DOHH2 (cell line): ENCODE measurements around the gene WAC.

Experiments
- EZH2phosphoT487 ChIP-seq: fragments of 200-600 bp; sonication (generic); IDR thresholded peaks from 2 replicates; pipeline ENCODE4 v1.6.1; 2017; ENCODE audit warnings: borderline replicate concordance, mild to moderate bottlenecking, antibody characterized with exemption, low read length, moderate library complexity, mixed read lengths
- TF ChIP-seq, protein P1 (sequence below): fragments of 200-600 bp; sonication (generic); IDR thresholded peaks from one replicate; pipeline ENCODE4 v1.5.1; 2014; ENCODE audit warnings: antibody characterized with exemption, mild to moderate bottlenecking, low read depth, low read length; ENCODE audit not compliant: poor library complexity, severe bottlenecking

DNA sequence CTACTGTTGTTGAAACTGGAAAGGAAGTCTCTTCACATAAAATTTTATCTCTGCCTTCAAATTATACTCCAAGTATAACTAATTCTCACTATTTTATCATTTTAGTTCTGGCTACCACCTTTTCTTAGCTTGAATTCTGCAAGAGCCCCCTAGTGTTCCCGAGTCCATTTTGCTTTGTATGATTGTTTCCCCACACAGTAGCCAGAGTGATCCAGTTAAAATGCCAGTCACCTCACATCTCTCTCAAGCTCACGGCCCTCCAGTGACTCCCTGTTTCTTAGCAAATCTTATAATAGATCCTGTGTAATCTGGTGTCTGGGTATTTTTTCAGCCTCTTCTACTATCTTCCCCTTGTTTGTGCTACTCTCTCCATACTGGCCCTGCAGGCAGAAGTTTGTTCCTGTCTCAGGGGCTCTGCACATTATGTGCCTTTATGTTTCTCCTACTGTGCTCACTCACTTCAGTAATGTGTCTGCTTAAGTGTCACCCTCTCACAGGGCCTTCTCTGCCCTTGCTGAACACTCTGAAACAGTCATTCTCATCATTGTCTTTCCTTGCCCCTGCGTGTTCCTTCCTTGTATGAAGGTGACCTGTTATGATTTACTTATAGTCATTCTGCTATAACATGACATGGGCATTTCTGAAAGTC is 8.9 kb downstream of the WAC start:
- TF ChIP-seq, protein P1, sequence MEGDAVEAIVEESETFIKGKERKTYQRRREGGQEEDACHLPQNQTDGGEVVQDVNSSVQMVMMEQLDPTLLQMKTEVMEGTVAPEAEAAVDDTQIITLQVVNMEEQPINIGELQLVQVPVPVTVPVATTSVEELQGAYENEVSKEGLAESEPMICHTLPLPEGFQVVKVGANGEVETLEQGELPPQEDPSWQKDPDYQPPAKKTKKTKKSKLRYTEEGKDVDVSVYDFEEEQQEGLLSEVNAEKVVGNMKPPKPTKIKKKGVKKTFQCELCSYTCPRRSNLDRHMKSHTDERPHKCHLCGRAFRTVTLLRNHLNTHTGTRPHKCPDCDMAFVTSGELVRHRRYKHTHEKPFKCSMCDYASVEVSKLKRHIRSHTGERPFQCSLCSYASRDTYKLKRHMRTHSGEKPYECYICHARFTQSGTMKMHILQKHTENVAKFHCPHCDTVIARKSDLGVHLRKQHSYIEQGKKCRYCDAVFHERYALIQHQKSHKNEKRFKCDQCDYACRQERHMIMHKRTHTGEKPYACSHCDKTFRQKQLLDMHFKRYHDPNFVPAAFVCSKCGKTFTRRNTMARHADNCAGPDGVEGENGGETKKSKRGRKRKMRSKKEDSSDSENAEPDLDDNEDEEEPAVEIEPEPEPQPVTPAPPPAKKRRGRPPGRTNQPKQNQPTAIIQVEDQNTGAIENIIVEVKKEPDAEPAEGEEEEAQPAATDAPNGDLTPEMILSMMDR: peak; percentile 28
- TF ChIP-seq EZH2phosphoT487: no peak
